HTERT RPE-1 (cell line): ENCODE measurements around the gene FCRLB.
"Not testable (repeated sequence)": the region's sequence is repeated elsewhere in the genome, so short reads cannot be mapped to it uniquely, and the experiment has no call there.

Source experiments
- in situ Hi-C: fragments of 300-500 bp; cut with MboI; formaldehyde crosslinking; loops from 4 replicates; pipeline ENCODE4 v1.14.3; 2020; ENCODE audit warnings: low sequenced_read_pairs

Gene FCRLB

DNA sequence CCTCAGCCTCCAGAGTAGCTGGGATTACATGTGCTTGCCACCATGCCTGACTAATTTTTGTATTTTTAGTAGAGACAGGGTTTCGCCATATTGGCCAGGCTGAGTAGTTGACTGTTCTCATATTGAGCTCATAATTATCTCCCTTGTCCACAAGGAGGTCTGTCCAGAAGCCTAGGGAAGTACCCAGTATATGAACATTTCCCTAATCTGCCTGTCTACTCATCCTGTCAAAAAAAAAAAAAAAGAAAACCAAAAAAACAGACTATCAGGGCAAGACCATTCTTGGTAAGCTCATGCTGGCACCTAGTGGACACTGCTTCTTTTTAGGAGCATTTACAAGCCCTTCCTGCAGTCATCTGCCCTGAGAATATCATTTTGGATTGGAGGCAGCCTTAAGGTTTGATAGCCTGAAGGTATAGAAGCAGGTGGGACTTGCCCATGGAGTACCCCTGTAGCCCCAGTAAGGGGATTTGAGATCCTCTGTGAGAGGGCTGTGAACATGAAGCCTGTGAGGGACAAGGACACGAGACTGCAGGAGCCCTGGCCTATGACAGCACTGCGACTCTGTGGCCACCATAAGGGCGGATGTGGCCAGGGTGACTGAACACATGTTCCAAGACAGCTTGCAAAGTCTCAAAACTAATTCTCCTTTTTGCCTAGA is 17.4 kb downstream of the FCRLB start:
- in situ Hi-C loops = no loop called here

DNA sequence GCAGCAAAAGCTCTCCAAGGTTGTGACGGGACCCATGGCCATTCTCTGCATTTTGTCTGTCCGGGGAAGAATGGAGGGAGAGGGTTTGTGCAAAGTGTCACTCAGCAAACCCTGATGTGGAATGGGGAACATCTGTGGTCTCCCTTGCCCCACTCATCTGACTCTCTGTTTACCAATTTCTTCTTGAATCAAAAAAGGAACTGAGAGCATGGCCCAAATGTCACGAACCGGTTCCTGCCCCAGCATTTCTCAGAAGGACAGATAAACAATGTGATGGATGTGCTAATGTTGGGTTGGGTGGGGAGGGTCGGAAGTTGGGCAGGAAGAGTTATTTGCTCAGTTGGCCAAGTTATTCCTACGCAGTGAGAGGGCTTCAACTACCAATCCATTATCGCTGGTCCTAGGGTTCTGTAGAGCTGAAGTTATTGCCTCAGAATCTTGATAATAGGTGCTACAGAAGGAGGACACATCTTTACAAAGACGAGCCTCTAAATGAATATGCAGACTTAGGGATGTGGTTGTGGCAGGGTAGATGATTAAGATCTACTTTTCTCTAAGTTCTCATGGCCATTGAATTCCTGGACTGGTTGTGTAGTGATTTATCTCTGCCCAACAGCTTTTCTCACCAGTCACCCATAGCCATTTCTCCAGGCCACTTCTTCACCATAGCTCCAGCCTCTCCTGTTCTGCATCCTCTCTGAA is 18.7 kb downstream of the FCRLB start:
- in situ Hi-C loops = no loop called here

DNA sequence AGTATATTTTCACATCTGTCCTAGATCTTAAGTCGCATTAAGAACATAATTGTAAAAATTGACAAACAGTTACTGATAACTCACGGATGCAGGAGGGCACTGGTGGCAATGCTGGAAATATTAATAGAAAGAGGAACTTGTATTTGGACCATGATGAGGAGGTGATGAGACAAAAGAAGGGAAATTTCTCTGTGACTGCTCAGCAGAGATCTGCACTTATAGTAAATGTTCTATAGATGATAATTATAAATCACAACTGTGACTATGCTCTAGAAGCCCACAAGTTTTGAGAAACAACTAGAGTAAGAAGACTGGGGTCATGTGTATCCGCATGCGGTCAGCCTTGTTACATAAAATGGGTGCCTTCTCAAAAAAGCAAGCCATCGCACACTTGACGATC is 19.6 kb downstream of the FCRLB start:
- in situ Hi-C loops = no loop called here

DNA sequence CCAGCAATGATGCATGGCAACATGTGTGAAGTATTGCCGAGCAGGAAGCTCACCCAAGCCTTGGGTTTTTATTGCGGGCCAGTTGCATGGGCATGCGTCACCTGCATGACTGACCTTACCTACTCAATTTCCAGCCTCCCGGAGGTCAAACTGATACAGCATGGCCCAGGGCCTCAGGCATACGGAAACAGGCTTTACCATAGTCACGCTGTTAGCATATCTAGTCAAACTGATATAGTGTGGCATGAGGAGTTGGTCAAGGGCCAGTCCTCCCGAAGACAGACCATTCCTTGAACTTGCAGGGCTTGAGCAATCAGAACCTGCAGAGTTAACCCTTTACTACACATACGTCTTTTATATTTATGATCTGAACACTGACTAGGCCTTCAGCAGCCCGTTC is 21.9 kb downstream of the FCRLB start:
- in situ Hi-C loops = no loop called here

DNA sequence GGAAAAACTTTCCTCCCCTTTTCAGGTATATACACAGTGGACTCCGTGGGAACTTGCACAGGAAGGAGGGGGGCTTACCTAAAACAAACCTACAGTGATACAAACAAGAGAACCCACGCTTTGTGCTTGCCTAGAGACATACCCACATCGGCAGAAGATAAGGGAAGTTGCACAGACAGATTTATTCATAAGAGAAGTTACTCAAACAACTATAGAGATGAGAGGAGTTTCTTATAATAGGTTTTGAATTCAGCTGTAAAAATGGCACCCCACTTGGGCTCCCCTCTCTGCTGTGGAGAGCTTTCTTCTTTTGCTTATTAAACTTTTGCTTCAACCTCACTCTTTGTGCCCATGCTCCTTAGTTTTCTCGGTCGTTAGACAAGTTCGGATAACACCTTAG is 26.5 kb downstream of the FCRLB start:
- in situ Hi-C loops = no loop called here

DNA sequence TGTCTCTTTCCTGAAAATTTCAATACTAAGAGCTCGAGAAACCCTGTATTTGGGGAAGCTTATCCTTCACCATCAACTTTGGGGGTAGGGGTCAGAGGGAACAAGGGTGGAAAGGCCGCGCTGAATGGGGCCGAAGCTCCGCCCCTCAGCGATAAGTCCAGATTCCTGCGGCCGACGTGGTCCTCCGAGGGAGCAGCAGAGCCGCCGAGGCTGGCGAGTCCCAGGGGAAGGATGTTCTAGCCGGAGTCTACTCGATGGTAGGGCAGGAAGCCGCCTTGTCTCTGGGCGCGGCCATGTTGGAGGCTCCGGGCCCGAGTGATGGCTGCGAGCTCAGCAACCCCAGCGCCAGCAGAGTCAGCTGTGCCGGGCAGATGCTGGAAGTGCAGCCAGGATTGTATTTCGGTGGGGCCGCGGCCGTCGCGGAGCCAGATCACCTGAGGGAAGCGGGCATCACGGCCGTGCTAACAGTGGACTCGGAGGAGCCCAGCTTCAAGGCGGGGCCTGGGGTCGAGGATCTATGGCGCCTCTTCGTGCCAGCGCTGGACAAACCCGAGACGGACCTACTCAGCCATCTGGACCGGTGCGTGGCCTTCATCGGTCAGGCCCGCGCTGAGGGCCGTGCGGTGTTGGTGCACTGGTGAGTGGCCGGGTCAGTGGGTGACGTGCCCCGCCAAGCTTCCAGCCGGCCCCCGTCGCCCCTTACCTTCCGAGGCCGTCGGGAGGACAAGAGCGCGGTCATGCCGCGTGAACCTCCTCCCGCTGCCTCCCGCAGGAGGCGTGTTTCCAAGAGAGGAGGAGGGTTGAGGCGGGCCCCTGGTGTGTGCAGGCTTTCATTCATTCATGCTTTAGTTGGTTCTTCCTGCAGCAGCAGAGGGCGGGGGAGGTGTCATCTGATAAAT is 28.4 kb downstream of the FCRLB start, which contains the start of gene DUSP12:
Gene DUSP12, plus strand, starts transcription at position 278 of the 899 bp plus-strand sequence. Its CDS starts 16 bp downstream, at position 294.
- in situ Hi-C loops = no loop called here

DNA sequence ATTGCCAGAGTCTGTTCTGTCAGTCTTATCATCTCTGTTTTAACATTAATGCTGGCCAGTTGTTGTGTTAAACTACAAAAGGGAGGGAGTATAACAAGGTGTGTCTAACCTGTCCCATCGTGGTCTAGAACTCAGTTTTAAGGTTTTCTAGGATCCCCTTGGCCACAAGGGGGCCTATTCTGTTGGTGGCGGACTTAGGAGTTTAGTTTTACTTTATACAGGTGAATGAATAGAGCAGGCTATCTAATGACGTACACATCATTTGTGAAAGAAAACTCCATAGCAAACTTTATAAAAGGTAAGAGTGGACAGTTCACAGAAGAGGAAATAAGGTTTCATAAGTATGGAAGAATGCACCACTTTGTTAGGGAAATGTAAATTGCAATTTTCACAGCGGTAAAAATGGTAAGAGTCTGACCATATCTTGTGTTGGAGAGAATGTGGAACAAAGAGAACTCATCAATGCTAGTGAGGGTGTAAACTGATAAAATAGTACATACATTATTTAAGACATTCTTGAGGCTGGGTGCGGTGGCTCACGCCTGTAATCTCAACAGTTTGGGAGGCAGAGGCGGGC is 42.3 kb downstream of the FCRLB start:
- in situ Hi-C loops = no loop called here

DNA sequence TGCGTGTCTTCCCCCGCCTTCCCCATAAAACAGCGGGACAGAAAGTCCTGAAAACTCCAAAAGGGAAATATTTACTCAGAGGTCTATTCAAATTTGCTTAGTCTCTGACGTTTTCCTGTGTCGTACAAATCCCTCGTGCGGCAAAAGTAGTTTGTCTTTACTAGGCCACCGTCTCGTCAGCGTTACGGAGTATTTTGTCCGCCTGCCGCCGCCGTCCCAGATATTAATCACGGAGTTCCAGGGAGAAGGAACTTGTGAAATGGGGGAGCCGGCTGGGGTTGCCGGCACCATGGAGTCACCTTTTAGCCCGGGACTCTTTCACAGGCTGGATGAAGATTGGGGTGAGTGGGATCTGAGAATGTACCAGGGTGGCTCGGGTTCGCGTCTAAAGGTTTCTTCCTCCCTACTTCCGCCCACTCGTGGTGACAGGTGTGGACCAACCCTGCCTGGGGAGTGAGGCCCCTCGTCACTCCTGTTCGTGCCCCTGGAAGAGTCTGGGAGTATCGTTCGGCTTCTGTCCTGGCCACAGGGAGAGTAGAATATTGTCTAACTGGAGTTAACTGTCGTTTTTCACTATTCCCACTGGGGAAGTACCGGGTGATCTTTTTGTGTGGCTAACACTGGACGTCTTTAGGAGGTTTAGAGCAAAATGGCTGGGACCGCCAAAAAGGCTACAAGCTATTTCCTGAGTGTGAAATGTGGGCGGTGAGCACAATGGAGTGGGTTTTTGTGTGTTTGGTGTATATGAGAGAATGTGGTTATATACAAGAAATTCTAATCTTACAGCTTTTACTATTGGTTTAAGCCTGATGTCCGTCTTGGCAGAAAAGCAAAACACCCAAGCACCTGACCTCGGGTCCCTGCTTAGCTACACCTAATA is 45.0 kb downstream of the FCRLB start, which contains the start of gene ATF6:
Gene ATF6, plus strand, starts transcription at position 219 of the 880 bp plus-strand sequence. Its CDS starts 41 bp downstream, at position 260.
- in situ Hi-C loops = no loop called here

DNA sequence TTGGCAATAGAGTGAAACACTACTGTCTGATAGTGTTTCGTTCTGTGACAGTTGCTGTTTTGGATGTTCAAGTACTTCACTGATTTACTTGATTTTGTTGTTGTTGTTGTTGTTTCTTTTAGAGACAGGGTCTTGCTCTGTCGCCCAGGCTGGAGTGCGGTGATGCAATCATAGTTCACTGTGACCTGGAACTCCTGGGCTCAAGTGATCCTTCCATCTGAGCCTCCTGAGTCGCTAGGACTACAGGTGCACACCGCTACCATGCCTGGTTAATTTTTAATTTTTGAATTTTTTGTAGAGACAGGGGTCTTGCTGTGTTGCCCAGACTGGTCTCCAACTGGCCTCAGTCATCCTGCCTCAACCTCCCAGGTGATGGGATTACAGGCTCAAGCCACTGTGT is 47.1 kb downstream of the FCRLB start:
- in situ Hi-C loops = no loop called here

DNA sequence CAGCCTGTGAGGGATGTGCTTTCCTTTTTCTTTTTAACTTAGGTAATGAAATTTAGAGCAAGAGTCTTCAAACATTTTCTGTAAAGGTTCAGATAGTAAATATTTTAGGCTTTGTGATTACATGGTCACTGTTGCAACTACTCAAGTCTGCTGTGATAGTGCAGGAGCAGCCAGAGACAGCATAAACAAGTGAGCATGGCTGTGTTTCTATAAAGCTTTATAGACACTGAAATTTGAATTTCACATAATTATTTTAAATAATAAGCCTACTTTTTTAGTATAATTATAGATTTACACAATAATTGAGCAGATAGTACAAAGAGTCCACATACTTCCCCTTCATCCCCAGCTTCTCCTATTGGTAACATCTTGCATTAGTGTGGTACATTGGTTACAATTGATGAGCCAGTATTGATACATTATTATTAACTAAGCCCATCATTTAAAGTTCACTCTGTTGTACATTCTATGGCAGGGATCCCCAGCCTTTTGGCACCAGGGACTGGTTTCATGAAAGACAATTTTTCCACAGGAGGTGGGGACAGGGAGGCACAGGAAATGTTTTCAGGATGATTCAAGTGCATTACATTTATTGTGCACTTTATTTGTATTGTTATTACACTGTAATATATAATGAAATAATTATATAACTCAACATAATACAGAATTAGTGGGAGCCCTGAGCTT is 47.8 kb downstream of the FCRLB start:
- in situ Hi-C loops = no loop called here

DNA sequence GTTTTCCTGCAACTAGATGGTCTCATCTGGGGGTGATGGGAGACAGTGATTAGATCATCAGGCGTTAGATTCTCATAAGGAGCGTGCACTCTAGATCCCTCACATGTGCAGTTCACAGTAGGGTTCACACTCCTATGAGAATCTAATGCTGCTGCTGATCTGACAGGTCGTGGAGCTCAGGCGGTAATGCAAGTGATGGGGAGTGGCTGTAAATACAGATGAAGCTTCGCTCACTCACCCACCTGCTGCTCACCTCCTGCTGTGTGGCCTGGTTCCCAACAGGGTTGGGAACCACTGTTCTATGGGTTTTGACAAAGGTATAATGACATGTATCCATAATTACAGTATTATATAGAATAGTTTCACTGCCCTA is 48.3 kb downstream of the FCRLB start:
- in situ Hi-C loops = not testable (repeated sequence)

DNA sequence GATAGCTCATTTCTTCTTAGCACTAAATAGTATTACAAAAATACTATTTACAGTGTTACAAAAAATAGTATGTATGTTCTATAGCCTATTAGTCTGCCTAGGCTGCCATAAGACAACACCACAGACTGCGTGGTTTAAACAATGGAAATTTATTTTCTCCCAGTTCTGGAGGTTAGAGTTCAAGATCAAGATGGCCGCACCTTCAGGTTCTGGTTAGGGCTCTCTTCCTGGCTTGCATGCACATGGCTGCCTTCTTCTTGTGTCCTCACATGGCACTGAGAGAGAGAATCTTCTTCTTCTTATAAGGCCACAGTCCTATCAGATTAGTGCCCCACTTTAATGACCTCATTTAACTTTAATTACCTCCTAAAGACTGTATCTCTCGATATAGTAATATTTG is 48.9 kb downstream of the FCRLB start:
- in situ Hi-C loops = no loop called here

DNA sequence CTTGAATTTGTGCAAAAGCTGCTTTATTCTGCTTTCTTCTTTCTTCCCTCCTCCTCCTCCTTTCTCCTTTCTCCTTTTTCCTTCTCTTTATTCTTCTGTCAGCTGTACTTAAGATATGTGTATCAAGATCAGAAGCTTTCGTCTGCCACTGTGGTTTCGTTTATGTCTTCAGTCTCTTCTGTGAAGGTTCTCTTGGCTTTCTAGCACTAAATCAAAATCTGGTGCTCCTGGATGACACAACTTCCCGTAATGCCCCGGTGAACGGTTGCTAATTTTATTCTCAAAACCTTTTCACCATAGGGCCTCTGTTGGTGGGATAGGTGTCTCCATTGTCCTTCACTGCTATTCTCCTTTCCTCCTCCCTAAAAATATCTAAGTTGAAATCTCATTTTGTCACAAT is 49.8 kb downstream of the FCRLB start:
- in situ Hi-C loops = no loop called here

DNA sequence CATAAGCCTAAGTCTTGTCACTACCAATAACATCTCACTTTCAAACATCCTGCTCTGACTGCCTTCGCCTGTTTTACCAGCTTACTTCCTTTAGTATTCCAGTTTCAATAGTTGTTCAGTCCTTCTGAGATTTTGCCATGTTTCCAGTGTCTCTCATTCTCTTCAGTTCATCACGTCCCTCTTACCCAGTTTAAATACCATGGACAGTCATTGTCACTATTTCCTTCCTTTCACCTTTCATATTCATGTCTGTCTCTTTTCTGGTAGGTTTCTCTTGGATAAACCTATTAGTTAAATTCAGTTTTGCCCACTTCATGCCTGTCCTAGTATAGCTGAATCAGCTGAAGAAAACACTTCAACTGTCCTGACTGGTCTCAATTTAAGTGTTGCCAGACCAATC is 50.6 kb downstream of the FCRLB start:
- in situ Hi-C loops = no loop called here

DNA sequence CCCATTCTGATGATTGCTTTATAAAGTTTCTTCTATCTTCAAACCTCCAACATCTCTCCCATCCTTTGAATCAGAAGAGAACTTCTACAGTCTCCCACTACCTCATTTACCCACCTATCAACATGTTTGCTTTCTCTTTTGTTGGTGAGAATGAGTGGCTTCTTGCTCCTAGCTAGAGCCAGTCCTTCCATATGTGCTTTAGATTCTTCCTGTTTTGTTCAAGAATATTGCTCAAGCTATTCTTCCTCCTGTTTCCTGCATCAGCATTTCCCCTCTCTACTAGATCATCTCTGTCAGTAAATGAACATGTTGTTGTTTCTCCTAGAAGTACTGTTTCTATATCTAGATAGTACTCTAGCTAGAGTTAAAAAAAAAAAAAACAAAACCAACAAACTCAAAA is 51.1 kb downstream of the FCRLB start:
- in situ Hi-C loops = no loop called here

DNA sequence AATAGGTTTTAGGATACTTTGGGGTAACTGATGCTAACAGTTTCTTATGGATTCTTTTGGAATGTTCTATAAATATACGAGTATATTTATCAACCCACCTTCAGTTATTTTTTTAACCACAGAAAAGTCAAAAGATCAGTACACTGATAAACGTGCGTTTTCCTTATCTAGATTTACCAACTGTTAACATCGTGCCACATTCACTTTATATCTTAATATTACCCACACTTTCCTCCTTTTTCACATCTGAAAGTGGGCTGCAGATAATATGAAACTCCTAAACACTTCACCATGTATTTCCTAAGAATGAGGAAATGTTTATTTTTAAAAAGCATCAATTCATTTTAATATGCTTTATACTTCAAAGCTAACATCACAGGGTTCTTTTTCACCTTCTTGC is 52.4 kb downstream of the FCRLB start:
- in situ Hi-C loops = no loop called here

DNA sequence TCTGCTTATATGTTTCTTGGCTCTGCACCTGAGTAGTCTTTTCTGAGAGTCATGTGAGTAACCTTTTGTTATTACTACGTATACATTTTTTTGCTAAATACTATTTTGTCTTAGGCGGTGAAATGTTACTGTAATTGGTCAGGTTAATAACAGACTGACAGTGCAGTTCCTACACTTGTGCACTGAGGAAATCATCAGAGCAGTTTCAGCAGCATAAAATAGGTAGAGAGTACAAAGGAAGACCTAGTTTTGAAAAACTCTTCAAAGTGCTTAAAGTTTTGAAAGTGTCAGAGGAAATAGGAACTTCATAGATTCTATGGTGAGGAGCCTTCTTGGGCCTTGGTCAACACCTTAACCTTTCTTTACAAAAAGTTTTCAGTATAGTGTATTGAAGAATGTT is 55.9 kb downstream of the FCRLB start:
- in situ Hi-C loops = no loop called here
